ENCODE results near the gene TGFBR2. TPM values are rescaled to one million over a fixed set of nuclear protein-coding genes. Genes with fewer than 3 reads are reported as not detected.

The TGFBR2 gene
- total and polyA plus RNA-seq, 10 of the 15 experiments (the other 5 are each of a cell fraction or from before 2014, with no cell fraction given): 0.02 to 0.98 (median 0.18) TPM; not detected in 1

DNA sequence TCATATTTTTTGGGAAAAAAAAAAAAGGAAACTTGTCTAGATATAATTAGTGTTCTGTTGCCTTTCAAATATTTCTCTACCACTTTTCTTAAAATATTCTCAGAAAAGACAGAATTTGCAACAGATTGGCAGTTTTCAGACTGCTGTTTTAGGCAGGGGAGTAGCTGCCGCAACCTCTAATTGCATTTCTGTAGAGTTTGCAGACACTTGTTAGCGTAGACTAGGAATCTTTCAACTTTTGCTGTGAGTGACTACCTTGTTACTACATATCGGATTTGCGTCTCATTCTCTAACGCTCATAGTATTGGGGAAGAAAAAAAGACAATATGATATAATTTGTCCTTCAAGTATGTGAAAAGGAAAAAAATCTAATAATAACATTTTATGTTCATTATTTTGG, 10.7 kb downstream of the TGFBR2 start (continued):
- TF ChIP-seq, protein P1, sequence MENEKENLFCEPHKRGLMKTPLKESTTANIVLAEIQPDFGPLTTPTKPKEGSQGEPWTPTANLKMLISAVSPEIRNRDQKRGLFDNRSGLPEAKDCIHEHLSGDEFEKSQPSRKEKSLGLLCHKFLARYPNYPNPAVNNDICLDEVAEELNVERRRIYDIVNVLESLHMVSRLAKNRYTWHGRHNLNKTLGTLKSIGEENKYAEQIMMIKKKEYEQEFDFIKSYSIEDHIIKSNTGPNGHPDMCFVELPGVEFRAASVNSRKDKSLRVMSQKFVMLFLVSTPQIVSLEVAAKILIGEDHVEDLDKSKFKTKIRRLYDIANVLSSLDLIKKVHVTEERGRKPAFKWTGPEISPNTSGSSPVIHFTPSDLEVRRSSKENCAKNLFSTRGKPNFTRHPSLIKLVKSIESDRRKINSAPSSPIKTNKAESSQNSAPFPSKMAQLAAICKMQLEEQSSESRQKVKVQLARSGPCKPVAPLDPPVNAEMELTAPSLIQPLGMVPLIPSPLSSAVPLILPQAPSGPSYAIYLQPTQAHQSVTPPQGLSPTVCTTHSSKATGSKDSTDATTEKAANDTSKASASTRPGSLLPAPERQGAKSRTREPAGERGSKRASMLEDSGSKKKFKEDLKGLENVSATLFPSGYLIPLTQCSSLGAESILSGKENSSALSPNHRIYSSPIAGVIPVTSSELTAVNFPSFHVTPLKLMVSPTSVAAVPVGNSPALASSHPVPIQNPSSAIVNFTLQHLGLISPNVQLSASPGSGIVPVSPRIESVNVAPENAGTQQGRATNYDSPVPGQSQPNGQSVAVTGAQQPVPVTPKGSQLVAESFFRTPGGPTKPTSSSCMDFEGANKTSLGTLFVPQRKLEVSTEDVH (IDR thresholded peaks at IDR 0.05; ENCODE audit: low read depth, partially characterized antibody): no peak

DNA sequence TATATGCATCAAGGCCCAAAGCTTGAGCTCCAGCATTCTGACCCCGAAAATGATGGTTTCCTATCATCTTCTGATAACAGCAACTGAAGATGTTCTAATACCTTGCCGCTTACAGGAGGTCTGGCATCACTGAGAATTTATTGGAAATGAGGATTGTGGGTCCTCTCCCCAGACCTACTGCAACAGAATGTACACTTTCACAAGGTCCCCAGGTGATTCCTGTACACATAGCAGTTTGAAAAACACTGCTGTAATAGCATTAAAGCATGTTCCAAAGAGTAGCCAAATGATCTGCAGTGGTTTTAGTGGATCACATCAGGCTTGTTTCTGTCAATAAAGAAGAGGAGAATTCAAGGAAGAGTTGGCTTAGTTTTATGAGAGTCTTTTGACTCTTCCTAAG, 11.3 kb downstream of the TGFBR2 start:
- in situ Hi-C loops (cut with MboI) (no loop called here), intact Hi-C loops (cut with micrococcal nuclease; ENCODE audit: unreplicated experiment) (no loop called here)
- no peaks in the 10 kb centered on the region for H3K9me3 ChIP-seq (replicated peaks; ENCODE audit: control insufficient read depth, insufficient read depth, low read length)
- no peaks in the 10 kb centered on the region for H3K79me2 ChIP-seq (ENCODE audit: control insufficient read depth, insufficient read depth, low read length)
- DNase-seq (ENCODE audit: low read depth, low spot score) (no peak), FAIRE-seq (no peak), ATAC-seq (no peak)
- H2AFZ ChIP-seq (ENCODE audit: control insufficient read depth, low read depth, low read length): no peak overlapping the region
- no peak overlapping the region for H3K9ac ChIP-seq (ENCODE audit: control insufficient read depth, insufficient read depth, low read length)
- H3K27me3 ChIP-seq (replicated peaks in 1 of 2; ENCODE audit: control insufficient read depth in 2 of 2, insufficient read depth in 2 of 2, low read length in 1 of 2): no peaks in the 10 kb centered on the region; a peak in 2 of 4 replicates
- 27% methylated on average over 2 of the region's 2 CpGs for WGBS (ENCODE audit: insufficient coverage, insufficient replicate concordance, low lambda C conversion rate, missing lambda C conversion rate)
- ChIA-PET POLR2A (no interaction called here), RAD21 (ENCODE audit: unreplicated experiment) (interaction anchor here (0.7 kb wide), 1 partner anchor 1294 kb away, joined by 3 read pairs; no protein-coding TSS in a partner anchor), SMC1A (ENCODE audit: uncharacterized antibody, unreplicated experiment) (interaction anchor here (0.7 kb wide), 1 partner anchor 76 kb away, joined by 3 read pairs; no protein-coding TSS in a partner anchor), CTCF (interaction anchor here (0.5 kb wide), 1 partner anchor 929 kb away, joined by 3 read pairs; no protein-coding TSS in a partner anchor)
- H3K4me1 ChIP-seq (ENCODE audit: control insufficient read depth, insufficient read depth, low read length): no peaks in the 10 kb centered on the region
- no peak overlapping the region for H3K4me2 ChIP-seq (ENCODE audit: control insufficient read depth, insufficient read depth)
- H3K4me3 ChIP-seq: no peak overlapping the region
- no peaks in the 10 kb centered on the region for H4K20me1 ChIP-seq (ENCODE audit: control insufficient read depth, insufficient read depth)
- H3K36me3 ChIP-seq (ENCODE audit: control insufficient read depth in 2 of 2, insufficient read depth in 2 of 2, low read length in 1 of 2): no peaks in the 10 kb centered on the region
- no TSS peak for BruUV-seq (replicated peaks)
- no peak overlapping the region for H3K27ac ChIP-seq (ENCODE audit: control insufficient read depth, insufficient read depth)
- TF ChIP-seq MYC (IDR thresholded peaks at IDR 0.05; ENCODE audit: insufficient read depth, insufficient read length, insufficient replicate concordance, low read length, severe bottlenecking) (no peak), BRCA1 (IDR thresholded peaks at IDR 0.05; ENCODE audit: low read depth, low read length) (no peak), RUNX3 (IDR thresholded peaks at IDR 0.05; ENCODE audit: low read length) (no peak), RCOR1 (conservative IDR thresholded peaks at IDR 0.05; ENCODE audit: low read depth, low read length) (no peak), EGR1 (IDR thresholded peaks at IDR 0.05; ENCODE audit: borderline replicate concordance in 1 of 2, low read depth in 2 of 2, low read length in 2 of 2) (no peak), EZH2 (IDR thresholded peaks at IDR 0.05; ENCODE audit: borderline replicate concordance, control insufficient read depth, low read depth, low read length) (no peak), RAD21 (IDR thresholded peaks at IDR 0.05; ENCODE audit: insufficient read depth, low read depth, low read length) (no peak), HCFC1 (IDR thresholded peaks at IDR 0.05; ENCODE audit: low read length) (no peak), FOXK2 (IDR thresholded peaks at IDR 0.05) (no peak)
- TF ChIP-seq, protein P2, sequence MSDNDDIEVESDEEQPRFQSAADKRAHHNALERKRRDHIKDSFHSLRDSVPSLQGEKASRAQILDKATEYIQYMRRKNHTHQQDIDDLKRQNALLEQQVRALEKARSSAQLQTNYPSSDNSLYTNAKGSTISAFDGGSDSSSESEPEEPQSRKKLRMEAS (IDR thresholded peaks at IDR 0.05; ENCODE audit: low read depth, low read length): no peak
- TF ChIP-seq, protein P3, sequence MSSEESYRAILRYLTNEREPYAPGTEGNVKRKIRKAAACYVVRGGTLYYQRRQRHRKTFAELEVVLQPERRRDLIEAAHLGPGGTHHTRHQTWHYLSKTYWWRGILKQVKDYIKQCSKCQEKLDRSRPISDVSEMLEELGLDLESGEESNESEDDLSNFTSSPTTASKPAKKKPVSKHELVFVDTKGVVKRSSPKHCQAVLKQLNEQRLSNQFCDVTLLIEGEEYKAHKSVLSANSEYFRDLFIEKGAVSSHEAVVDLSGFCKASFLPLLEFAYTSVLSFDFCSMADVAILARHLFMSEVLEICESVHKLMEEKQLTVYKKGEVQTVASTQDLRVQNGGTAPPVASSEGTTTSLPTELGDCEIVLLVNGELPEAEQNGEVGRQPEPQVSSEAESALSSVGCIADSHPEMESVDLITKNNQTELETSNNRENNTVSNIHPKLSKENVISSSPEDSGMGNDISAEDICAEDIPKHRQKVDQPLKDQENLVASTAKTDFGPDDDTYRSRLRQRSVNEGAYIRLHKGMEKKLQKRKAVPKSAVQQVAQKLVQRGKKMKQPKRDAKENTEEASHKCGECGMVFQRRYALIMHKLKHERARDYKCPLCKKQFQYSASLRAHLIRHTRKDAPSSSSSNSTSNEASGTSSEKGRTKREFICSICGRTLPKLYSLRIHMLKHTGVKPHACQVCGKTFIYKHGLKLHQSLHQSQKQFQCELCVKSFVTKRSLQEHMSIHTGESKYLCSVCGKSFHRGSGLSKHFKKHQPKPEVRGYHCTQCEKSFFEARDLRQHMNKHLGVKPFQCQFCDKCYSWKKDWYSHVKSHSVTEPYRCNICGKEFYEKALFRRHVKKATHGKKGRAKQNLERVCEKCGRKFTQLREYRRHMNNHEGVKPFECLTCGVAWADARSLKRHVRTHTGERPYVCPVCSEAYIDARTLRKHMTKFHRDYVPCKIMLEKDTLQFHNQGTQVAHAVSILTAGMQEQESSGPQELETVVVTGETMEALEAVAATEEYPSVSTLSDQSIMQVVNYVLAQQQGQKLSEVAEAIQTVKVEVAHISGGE (CRISPR knock-in tag; IDR thresholded peaks at IDR 0.05): no peak
